GM20000 (cell line): ENCODE measurements around the gene FADD.

Source experiments
- DNase-seq: peaks from one replicate; pipeline ENCODE4 v3.0.0; 2012; ENCODE audit warnings: low spot score
- TF ChIP-seq, protein P1 (sequence below): IDR thresholded peaks from 2 replicates; pipeline ENCODE4 v1.5.1; 2012; ENCODE audit warnings: mild to moderate bottlenecking, control low read depth; ENCODE audit errors: extremely low read depth, missing control alignments

FADD gene

DNA sequence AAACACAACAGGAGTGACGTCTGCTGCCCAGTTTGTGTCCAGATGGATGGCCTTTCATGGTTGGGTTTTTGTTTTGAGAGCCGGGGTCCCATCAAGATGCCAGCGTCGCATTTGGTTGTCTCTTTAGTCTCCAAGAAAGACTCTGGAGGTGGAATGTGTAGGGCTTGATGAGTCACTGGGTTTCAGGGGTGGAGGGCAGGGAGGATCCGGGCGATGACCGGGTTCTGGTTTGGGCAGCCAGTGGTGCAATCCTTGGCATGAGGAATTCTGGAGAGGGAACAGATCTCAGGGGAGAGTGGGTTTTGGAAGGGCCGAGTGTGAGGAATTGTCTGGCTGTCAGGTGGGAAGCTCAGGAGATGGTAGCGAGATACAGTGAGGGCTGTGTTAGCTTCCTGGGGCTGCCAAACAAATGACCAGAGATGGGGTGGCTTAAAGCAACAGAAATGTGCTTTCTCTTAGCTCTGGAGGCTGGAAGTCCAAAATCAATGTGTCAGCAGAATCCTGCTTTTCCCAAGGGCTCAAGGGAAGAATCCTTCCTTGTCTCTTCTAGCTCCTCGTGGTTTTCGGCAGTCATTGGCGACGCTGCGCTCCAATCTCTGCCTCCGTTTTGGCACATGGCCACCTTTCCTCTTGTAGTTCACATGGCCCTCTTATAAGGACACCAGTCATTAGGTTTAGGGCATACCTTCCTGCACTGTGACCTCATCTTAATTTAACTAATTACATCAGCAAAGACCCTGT is 41.0 kb downstream of the FADD start:
- TF ChIP-seq, protein P1, sequence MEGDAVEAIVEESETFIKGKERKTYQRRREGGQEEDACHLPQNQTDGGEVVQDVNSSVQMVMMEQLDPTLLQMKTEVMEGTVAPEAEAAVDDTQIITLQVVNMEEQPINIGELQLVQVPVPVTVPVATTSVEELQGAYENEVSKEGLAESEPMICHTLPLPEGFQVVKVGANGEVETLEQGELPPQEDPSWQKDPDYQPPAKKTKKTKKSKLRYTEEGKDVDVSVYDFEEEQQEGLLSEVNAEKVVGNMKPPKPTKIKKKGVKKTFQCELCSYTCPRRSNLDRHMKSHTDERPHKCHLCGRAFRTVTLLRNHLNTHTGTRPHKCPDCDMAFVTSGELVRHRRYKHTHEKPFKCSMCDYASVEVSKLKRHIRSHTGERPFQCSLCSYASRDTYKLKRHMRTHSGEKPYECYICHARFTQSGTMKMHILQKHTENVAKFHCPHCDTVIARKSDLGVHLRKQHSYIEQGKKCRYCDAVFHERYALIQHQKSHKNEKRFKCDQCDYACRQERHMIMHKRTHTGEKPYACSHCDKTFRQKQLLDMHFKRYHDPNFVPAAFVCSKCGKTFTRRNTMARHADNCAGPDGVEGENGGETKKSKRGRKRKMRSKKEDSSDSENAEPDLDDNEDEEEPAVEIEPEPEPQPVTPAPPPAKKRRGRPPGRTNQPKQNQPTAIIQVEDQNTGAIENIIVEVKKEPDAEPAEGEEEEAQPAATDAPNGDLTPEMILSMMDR = no peak
- DNase-seq = no peak

DNA sequence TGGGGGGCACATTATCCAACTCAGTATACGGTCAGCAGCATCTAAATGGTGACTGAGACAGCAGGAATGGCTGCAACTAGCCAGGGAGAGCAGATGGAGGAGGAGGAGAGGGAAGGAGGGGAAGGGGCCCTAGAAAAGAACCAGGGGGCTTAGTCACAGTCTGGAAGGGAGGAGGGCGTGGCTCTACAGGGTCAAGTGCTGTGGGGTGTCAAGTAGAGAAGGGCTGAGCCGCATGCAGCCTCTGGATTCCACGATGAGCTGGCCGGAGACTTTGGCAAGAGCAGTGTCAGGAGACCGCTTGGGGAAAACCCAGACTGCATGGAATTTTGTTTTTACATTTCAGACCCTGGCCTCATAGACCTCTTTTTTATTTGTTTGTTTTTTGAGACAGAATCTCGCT is 41.6 kb downstream of the FADD start:
- TF ChIP-seq, protein P1 = no peak
- DNase-seq = no peak

DNA sequence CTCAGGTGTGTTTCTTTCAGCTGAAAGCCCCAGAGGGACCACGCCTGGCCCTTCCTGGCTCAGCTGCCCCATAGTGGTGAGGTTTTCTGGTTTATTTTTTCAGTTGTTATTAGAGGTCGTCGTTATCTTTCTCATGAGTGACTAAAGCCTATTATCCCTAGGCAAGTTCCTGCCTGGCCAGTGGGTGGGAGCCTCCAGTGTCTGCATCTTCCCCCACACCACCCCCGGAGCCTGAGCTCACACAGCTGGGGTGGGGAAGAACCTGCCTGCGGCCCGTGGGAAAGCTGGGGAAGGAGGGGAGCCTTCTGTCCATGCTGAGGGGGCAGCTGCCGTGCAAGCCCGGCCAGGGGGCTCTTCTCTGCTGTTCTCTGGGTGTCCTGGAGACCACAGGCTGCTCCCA is 43.1 kb downstream of the FADD start:
- TF ChIP-seq, protein P1 = no peak
- no peak for DNase-seq

GRCh38 chr11:70247042-70247709 is 44.1 kb downstream of the FADD start:
- TF ChIP-seq, protein P1 = no peak
- no peak for DNase-seq

- TF ChIP-seq, protein P1 = no peak
- DNase-seq = no peak
Observed at GRCh38 chr11:70247710-70248072, 44.6 kb downstream of the FADD start.

GRCh38 chr11:70250876-70251658 is 48.0 kb downstream of the FADD start:
- no peak for DNase-seq
- TF ChIP-seq, protein P1 = no peak

- TF ChIP-seq, protein P1 = no peak
Observed at GRCh38 chr11:70251659-70252321, 48.7 kb downstream of the FADD start.

More at GRCh38 chr11:70251659-70252321, 48.7 kb downstream of the FADD start:
- DNase-seq = no peak
